ENCODE results near the gene EXOC6B. TPM values are rescaled to one million over a fixed set of nuclear protein-coding genes. Genes with fewer than 3 reads are reported as not detected.

The EXOC6B gene
- total RNA-seq, 1 donor from 2014 or later: 32.2 TPM

DNA sequence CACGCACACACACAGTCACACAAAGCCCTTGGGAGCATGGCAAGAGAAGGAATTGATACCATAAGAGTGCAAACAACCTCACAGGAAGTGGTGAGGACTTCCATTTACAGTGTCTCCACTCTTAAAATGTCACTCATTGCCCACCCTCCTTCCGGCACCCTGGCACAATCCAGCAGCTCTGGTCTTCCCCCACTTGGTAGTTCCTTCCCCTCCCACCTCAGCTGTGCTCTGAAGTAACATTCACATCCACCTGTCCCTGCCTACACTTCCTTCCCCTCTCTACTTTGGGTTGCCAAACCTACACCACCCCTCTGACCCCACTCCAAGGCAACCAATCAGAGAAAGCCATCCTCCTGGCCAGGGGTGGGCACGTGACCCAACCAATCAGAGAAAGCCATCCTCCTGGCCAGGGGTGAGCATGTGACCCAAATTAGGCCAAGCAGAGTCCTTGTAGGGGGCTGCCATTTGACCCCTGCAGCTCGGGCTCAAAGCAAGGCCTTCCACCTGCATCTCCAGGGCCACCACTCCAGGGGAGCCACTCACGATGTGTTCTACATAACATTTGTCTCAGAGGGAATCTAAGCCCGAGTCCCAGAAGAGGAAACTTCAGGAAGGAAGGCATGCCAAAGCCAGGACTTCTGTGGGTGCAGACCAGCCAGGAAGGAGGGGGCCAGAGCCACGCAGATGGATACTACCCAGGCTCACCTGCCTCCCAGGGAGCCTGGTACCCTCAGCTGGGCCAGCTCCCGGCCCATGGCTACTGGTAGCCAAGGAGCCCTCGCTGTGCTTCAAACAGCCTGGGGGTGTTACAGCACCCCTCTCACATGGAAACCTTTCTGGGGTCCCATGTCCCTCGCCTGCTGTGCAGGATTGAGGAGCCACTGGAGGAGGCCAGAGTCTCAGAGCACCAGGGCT, 699.4 kb downstream of the EXOC6B start:
- no peak overlapping the region for H3K27ac Mint-ChIP-seq (ENCODE audit: unreplicated experiment)
- DNase-seq (ENCODE audit: low spot score): peak; percentile 43
- no peaks in the 10 kb centered on the region for H3K36me3 Mint-ChIP-seq (ENCODE audit: low read depth)
- peaks cover 5% of the 10 kb centered on the region for H3K9me3 Mint-ChIP-seq (ENCODE audit: low read depth)
- H3K27me3 Mint-ChIP-seq (ENCODE audit: low read depth): peaks cover 1% of the 10 kb centered on the region
- TF ChIP-seq, protein P1, sequence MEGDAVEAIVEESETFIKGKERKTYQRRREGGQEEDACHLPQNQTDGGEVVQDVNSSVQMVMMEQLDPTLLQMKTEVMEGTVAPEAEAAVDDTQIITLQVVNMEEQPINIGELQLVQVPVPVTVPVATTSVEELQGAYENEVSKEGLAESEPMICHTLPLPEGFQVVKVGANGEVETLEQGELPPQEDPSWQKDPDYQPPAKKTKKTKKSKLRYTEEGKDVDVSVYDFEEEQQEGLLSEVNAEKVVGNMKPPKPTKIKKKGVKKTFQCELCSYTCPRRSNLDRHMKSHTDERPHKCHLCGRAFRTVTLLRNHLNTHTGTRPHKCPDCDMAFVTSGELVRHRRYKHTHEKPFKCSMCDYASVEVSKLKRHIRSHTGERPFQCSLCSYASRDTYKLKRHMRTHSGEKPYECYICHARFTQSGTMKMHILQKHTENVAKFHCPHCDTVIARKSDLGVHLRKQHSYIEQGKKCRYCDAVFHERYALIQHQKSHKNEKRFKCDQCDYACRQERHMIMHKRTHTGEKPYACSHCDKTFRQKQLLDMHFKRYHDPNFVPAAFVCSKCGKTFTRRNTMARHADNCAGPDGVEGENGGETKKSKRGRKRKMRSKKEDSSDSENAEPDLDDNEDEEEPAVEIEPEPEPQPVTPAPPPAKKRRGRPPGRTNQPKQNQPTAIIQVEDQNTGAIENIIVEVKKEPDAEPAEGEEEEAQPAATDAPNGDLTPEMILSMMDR (IDR thresholded peaks at IDR 0.05): no peak
- H3K4me1 Mint-ChIP-seq (ENCODE audit: low read depth): no peaks in the 10 kb centered on the region
- H3K4me3 Mint-ChIP-seq (ENCODE audit: unreplicated experiment): no peak overlapping the region

Other genes starting within 250 kb of the EXOC6B start
- gene SPR, start 61.4 kb upstream of the EXOC6B start, total RNA-seq: 8.9 to 13.5 TPM (median 12.8 TPM) in 3 replicates
- not detected in 3 replicates for gene EMX1, start 91.5 kb upstream of the EXOC6B start, total RNA-seq
- gene SFXN5, start 245.7 kb upstream of the EXOC6B start, total RNA-seq: 10.6 to 18.1 TPM (median 13.5 TPM) in 3 replicates

Data from chondrocyte (in vitro differentiated cells).